ENCODE measurements around the gene TAB3.

Gene TAB3

GRCh38 chrX:30864383-30864785 lies 24.7 kb downstream of the TAB3 start:
- Histone ChIP-seq H3K27me3 (no peaks in the 10 kb centered on the region), H3K36me3 (peaks cover under 1% of the 10 kb centered on the region), H3K4me1 (ENCODE audit: control insufficient read depth in 1 of 2, insufficient read depth in 1 of 2, low read depth in 1 of 2, low read length in 1 of 2) (no peaks in the 10 kb centered on the region), H3K4me3 (ENCODE audit: low read depth in 1 of 2, low read length in 1 of 2) (no peak overlapping the region), H3K9me3 (no peaks in the 10 kb centered on the region), H3K27ac (no peak overlapping the region)
- no peak for TF ChIP-seq CTCF (IDR thresholded peaks at IDR 0.05)

- H3K9me3 ChIP-seq, result no peaks in the 10 kb centered on the region
- TF ChIP-seq CTCF (IDR thresholded peaks at IDR 0.05), result no peak
- H3K4me1 ChIP-seq (ENCODE audit: control insufficient read depth in 1 of 2, insufficient read depth in 1 of 2, low read depth in 1 of 2, low read length in 1 of 2), result no peaks in the 10 kb centered on the region
- H3K27ac ChIP-seq, result no peak overlapping the region
- peaks cover 5% of the 10 kb centered on the region for H3K36me3 ChIP-seq
- H3K4me3 ChIP-seq (ENCODE audit: low read depth in 1 of 2, low read length in 1 of 2), result no peak overlapping the region
- no peaks in the 10 kb centered on the region for H3K27me3 ChIP-seq
Measured at GRCh38 chrX:30863974-30864373, 25.1 kb downstream of the TAB3 start.

- TF ChIP-seq CTCF (IDR thresholded peaks at IDR 0.05), result no peak
- H3K36me3 ChIP-seq, result peaks cover 35% of the 10 kb centered on the region
- H3K27ac ChIP-seq, result no peak overlapping the region
- no peaks in the 10 kb centered on the region for H3K9me3 ChIP-seq
- no peak overlapping the region for H3K4me3 ChIP-seq (ENCODE audit: low read depth in 1 of 2, low read length in 1 of 2)
- H3K4me1 ChIP-seq (ENCODE audit: control insufficient read depth in 1 of 2, insufficient read depth in 1 of 2, low read depth in 1 of 2, low read length in 1 of 2), result no peaks in the 10 kb centered on the region
- H3K27me3 ChIP-seq, result no peaks in the 10 kb centered on the region
Measured at GRCh38 chrX:30858098-30858497, 31.0 kb downstream of the TAB3 start.

- Histone ChIP-seq H3K4me1 (ENCODE audit: control insufficient read depth in 1 of 2, insufficient read depth in 1 of 2, low read depth in 1 of 2, low read length in 1 of 2) (no peaks in the 10 kb centered on the region), H3K27ac (no peak overlapping the region), H3K27me3 (no peaks in the 10 kb centered on the region), H3K9me3 (no peaks in the 10 kb centered on the region), H3K4me3 (ENCODE audit: low read depth in 1 of 2, low read length in 1 of 2) (no peak overlapping the region), H3K36me3 (peaks cover 31% of the 10 kb centered on the region)
- no peak for TF ChIP-seq CTCF (IDR thresholded peaks at IDR 0.05)
Measured at GRCh38 chrX:30851449-30851848, 37.6 kb downstream of the TAB3 start.

GRCh38 chrX:30835373-30835772 lies 53.7 kb downstream of the TAB3 start:
- H3K9me3 ChIP-seq, result no peaks in the 10 kb centered on the region
- no peak overlapping the region for H3K4me3 ChIP-seq (ENCODE audit: low read depth in 1 of 2, low read length in 1 of 2)
- H3K4me1 ChIP-seq (ENCODE audit: control insufficient read depth in 1 of 2, insufficient read depth in 1 of 2, low read depth in 1 of 2, low read length in 1 of 2), result no peaks in the 10 kb centered on the region
- H3K27ac ChIP-seq, result no peak overlapping the region
- TF ChIP-seq CTCF (IDR thresholded peaks at IDR 0.05), result no peak
- peaks cover 60% of the 10 kb centered on the region for H3K36me3 ChIP-seq
- H3K27me3 ChIP-seq, result no peaks in the 10 kb centered on the region

- Histone ChIP-seq H3K27ac (no peak overlapping the region), H3K4me1 (ENCODE audit: control insufficient read depth in 1 of 2, insufficient read depth in 1 of 2, low read depth in 1 of 2, low read length in 1 of 2) (no peaks in the 10 kb centered on the region), H3K9me3 (no peaks in the 10 kb centered on the region), H3K27me3 (no peaks in the 10 kb centered on the region), H3K4me3 (ENCODE audit: low read depth in 1 of 2, low read length in 1 of 2) (no peak overlapping the region), H3K36me3 (peaks cover 63% of the 10 kb centered on the region)
- no peak for TF ChIP-seq CTCF (IDR thresholded peaks at IDR 0.05)
Measured at GRCh38 chrX:30833896-30834295, 55.2 kb downstream of the TAB3 start.
